Type B pancreatic cell (in vitro differentiated cells): ENCODE results near the gene VSTM2B. TPM values are rescaled to one million over a fixed set of nuclear protein-coding genes. Genes with fewer than 3 reads are reported as not detected.

Experiments
- DNase-seq: peaks from one replicate; pipeline ENCODE4 v3.0.0; 2021; ENCODE audit warnings: mixed read lengths; ENCODE audit not compliant: unreplicated experiment; ENCODE audit errors: extremely low spot score
- H3K27ac Mint-ChIP-seq: 2 replicates; pipeline ENCODE4 v1.8.0; 2021; ENCODE audit warnings: mild to moderate bottlenecking, mixed read lengths
- H3K27me3 Mint-ChIP-seq: 2 replicates; pipeline ENCODE4 v1.8.0; 2021; ENCODE audit warnings: mixed read lengths
- H3K36me3 Mint-ChIP-seq: 2 replicates; pipeline ENCODE4 v1.8.0; 2021; ENCODE audit warnings: mixed read lengths
- H3K4me1 Mint-ChIP-seq: one replicate; pipeline ENCODE4 v1.8.0; 2021; ENCODE audit warnings: mixed read lengths; ENCODE audit not compliant: unreplicated experiment
- H3K4me3 Mint-ChIP-seq: 2 replicates; pipeline ENCODE4 v1.8.0; 2021; ENCODE audit warnings: mild to moderate bottlenecking, mixed read lengths
- H3K9me3 Mint-ChIP-seq: 2 replicates; pipeline ENCODE4 v1.8.0; 2021; ENCODE audit warnings: mixed read lengths
- total RNA-seq: library from RNA; stranded (reverse); gene quantifications from 2 replicates; pipeline ENCODE4 v1.2.1, GENCODE V29; 2021; ENCODE audit warnings: low replicate concordance
- TF ChIP-seq, protein P1 (sequence below): fragments of 200-600 bp; sonication (generic); conservative IDR thresholded peaks from 2 replicates; pipeline ENCODE4 v1.5.0; 2021; ENCODE audit warnings: antibody characterized with exemption, mild to moderate bottlenecking

Gene VSTM2B
- total RNA-seq, 1 donor from 2014 or later = 0.68 TPM

DNA sequence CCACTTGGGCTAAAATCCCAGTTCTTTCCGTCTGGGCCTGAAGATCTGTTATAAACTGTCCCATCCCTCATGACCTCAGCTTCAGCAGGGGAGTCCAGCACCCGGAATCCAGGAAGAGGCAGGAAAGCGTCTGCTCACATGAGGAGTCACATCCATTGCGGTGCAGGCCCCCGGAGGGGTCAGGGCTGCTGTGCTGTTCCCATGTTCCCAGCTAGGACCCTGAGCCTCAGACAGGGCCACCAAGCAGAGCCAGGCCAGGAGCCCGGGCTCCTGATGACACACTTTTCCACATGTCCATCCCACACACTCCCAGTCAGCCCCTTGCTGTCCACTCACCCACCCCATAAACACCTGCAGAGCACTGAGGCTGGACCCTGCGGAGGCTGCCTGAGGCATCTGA is 45.3 kb upstream of the VSTM2B start:
- Mint-ChIP-seq H3K27ac (no peak overlapping the region), H3K36me3 (no peaks in the 10 kb centered on the region), H3K9me3 (no peaks in the 10 kb centered on the region), H3K4me1 (no peaks in the 10 kb centered on the region), H3K4me3 (no peak overlapping the region), H3K27me3 (peaks cover 5% of the 10 kb centered on the region)
- TF ChIP-seq, protein P1, sequence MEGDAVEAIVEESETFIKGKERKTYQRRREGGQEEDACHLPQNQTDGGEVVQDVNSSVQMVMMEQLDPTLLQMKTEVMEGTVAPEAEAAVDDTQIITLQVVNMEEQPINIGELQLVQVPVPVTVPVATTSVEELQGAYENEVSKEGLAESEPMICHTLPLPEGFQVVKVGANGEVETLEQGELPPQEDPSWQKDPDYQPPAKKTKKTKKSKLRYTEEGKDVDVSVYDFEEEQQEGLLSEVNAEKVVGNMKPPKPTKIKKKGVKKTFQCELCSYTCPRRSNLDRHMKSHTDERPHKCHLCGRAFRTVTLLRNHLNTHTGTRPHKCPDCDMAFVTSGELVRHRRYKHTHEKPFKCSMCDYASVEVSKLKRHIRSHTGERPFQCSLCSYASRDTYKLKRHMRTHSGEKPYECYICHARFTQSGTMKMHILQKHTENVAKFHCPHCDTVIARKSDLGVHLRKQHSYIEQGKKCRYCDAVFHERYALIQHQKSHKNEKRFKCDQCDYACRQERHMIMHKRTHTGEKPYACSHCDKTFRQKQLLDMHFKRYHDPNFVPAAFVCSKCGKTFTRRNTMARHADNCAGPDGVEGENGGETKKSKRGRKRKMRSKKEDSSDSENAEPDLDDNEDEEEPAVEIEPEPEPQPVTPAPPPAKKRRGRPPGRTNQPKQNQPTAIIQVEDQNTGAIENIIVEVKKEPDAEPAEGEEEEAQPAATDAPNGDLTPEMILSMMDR = no peak
- no peak for DNase-seq

DNA sequence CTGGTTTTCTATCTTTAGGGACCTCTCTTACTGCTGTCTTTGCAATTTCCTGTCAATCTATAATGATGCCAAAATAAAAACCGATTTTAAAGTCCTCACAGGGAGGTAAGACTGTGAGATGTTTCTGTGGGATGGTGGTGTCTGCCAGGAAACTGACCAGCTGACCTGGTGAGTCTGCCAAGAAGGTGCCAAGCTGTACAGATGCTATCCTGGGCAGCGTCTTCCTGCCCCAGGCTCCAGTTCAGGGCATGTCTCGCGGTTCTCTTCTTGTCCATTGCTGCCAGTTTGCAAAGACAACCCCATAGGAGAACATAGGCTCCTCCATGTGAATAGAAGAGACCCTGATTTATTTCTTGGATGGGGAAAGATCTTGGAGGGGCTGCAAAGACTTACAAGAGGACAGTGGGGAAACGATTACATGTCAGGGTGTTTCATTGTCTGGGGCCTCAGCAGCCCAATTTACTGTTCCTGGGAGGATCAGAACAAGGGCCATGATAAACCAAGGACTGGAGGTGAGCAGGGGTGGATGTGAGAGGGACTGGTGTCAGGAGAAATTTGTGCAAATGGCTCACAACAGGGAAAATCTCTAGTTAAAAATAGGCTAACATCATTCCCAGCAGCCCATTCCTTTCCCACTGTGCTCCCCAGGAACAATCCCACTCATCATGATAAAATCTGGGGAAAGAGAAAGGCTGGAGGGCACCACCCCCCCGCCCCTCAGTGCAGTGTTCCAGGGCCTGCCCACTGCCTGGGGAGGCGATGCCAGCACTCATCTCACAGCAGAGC is 42.7 kb upstream of the VSTM2B start:
- no peak for DNase-seq
- H3K4me3 Mint-ChIP-seq = no peak overlapping the region
- no peaks in the 10 kb centered on the region for H3K4me1 Mint-ChIP-seq
- no peaks in the 10 kb centered on the region for H3K36me3 Mint-ChIP-seq
- H3K27ac Mint-ChIP-seq = no peak overlapping the region
- H3K27me3 Mint-ChIP-seq = peaks cover 4% of the 10 kb centered on the region
- no peaks in the 10 kb centered on the region for H3K9me3 Mint-ChIP-seq
- TF ChIP-seq, protein P1 = no peak

DNA sequence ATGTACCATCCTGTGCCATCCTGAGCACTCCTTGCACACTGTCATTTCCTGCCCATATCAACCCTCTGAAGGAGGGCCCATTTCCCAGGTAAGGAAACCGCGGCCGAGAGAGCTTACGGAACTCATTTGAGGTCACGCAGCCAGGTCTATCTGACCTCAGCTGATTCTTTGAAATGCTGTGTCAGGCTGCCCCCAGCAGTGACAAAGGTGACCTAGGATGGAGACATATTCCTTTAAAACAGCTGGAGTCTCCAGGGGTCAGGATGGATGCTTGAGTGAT is 42.2 kb upstream of the VSTM2B start:
- no peaks in the 10 kb centered on the region for H3K9me3 Mint-ChIP-seq
- no peaks in the 10 kb centered on the region for H3K36me3 Mint-ChIP-seq
- H3K27me3 Mint-ChIP-seq = peaks cover 4% of the 10 kb centered on the region
- H3K4me1 Mint-ChIP-seq = no peaks in the 10 kb centered on the region
- H3K4me3 Mint-ChIP-seq = no peak overlapping the region
- H3K27ac Mint-ChIP-seq = no peak overlapping the region
- DNase-seq = no peak
- TF ChIP-seq, protein P1 = no peak

DNA sequence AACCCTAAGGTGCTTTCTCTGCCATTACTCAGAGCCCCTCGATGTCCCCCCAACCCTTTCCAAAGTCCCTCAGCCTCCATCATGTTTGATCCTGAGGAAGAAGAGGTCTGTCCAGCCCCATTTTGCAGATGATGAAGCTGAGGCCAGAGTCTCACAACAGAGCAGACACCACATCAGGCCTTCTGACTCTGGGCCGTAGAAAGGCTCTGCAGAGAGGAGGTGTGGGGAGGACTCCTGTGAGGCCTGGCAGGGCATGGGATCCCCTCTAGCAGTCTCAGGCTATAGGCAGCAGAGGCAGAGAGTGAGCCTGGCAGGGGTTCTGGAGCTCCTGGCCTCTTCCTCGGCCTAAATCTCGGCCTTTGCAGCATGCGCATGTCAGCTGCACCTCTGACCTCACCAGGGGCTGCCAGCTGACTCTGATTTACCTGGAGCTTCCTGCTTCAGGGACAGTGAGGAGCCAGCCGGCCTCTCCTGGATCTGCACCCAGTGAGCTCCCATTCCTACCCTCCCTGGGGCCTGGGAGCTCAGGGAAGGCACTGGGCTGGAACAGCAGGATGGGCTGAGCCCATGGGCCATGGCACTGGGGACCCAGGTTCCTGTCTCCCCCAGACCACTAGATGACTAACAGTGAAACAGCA is 41.7 kb upstream of the VSTM2B start:
- peaks cover 4% of the 10 kb centered on the region for H3K27me3 Mint-ChIP-seq
- H3K4me1 Mint-ChIP-seq = no peaks in the 10 kb centered on the region
- TF ChIP-seq, protein P1 = no peak
- no peaks in the 10 kb centered on the region for H3K36me3 Mint-ChIP-seq
- DNase-seq = peak; percentile 64
- no peak overlapping the region for H3K4me3 Mint-ChIP-seq
- no peak overlapping the region for H3K27ac Mint-ChIP-seq
- H3K9me3 Mint-ChIP-seq = no peaks in the 10 kb centered on the region

DNA sequence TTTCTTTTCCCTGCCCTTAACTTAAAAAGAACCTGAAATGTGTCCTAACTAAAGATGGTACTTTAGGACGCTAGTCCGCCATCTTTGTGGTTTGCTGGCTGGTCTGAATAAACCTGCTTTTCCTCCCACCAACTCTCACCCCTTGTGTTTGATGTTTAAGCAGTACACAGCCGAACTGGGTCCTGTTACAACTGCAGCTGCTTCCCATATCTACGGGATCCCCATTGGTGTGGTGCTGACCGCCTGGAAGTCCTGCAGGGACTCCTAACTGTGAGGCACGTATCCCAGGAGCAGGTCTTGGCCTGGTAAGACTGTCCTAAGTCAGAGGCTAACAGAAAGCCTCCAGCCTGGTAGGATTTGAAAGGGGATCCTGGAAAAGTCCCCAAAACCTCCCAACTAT is 40.9 kb upstream of the VSTM2B start:
- Mint-ChIP-seq H3K27me3 (peaks cover 12% of the 10 kb centered on the region), H3K27ac (no peak overlapping the region), H3K4me3 (no peak overlapping the region), H3K4me1 (no peaks in the 10 kb centered on the region), H3K9me3 (no peaks in the 10 kb centered on the region), H3K36me3 (no peaks in the 10 kb centered on the region)
- TF ChIP-seq, protein P1 = no peak
- DNase-seq = no peak
